Measurements from ENCODE around the gene THAP3. TPM values are rescaled to one million over a fixed set of nuclear protein-coding genes. Genes with fewer than 3 reads are reported as not detected.

THAP3 gene
- total and polyA plus RNA-seq, 2 of the 8 experiments (the other 6 are each of a cell fraction or from before 2014, with no cell fraction given), result 8.2 to 15.3 TPM

GRCh38 chr1:6582370-6582769 lies 42.3 kb upstream of the THAP3 start:
- no peak overlapping the region for H2AFZ ChIP-seq (ENCODE audit: low read length)
- no peak overlapping the region for H2BK15ac ChIP-seq (ENCODE audit: low read length)
- H3K18ac ChIP-seq (ENCODE audit: extremely low read depth, low read length), result no peak overlapping the region
- no peak overlapping the region for H2BK20ac ChIP-seq (ENCODE audit: low read length)
- no peak overlapping the region for H2AK5ac ChIP-seq (ENCODE audit: low read depth, low read length)
- H4K8ac ChIP-seq (ENCODE audit: extremely low read depth, insufficient read depth, low read length), result no peak overlapping the region
- H3K4ac ChIP-seq (replicated peaks; ENCODE audit: insufficient read length, low read depth, low read length), result no peak overlapping the region
- no peak overlapping the region for H3K27ac ChIP-seq (ENCODE audit: low read depth, low read length)
- TF ChIP-seq BRCA1 (IDR thresholded peaks at IDR 0.05; ENCODE audit: low read depth, low read length), result no peak
- no peak for TF ChIP-seq E2F6 (IDR thresholded peaks at IDR 0.05)
- no peak for TF ChIP-seq TEAD4 (IDR thresholded peaks at IDR 0.05; ENCODE audit: low read depth, low read length)
- no peak for TF ChIP-seq SIN3A (conservative IDR thresholded peaks at IDR 0.05 in 1 of 2, IDR thresholded peaks at IDR 0.05 in 1 of 2; ENCODE audit: low read depth in 1 of 2, low read length in 2 of 2)
- TF ChIP-seq JUN (IDR thresholded peaks at IDR 0.05; ENCODE audit: low read depth, low read length), result no peak
- TF ChIP-seq PHF8 (conservative IDR thresholded peaks at IDR 0.05; ENCODE audit: low read depth, low read length), result no peak
- TF ChIP-seq CEBPB (IDR thresholded peaks at IDR 0.05; ENCODE audit: low read depth, low read length), result no peak
- no peak overlapping the region for H2BK120ac ChIP-seq (replicated peaks; ENCODE audit: low read depth, low read length)
- peak overlapping the region in 1 of 4 experiments; percentile 13; a peak in 1 of 7 replicates for H3K9ac ChIP-seq (replicated peaks in 1 of 4; ENCODE audit: extremely low read depth in 1 of 4, low read depth in 3 of 4, low read length in 3 of 4)
- no peak overlapping the region for H2BK12ac ChIP-seq (ENCODE audit: low read depth, low read length)
- peaks cover 0 to 13% of the 10 kb centered on the region in 2 experiments; a peak in 1 of 4 replicates for H3K79me2 ChIP-seq (ENCODE audit: control insufficient read depth in 1 of 2, insufficient read depth in 2 of 2, low read length in 2 of 2)
- DNase-seq (ENCODE audit: low read depth in 1 of 2, low spot score in 2 of 2) (no peak), FAIRE-seq (no peak)
- POLR2A ChIA-PET (ENCODE audit: partially characterized antibody), result interaction anchor here (0.9 to 17.4 kb wide), 2 partner anchors 18 to 28 kb away, joined by 3 to 196 read pairs; partner anchors contain the start of genes KLHL21 and NOL9
- WGBS, 2 experiments (ENCODE audit: extremely low coverage in 1 of 2, insufficient coverage in 1 of 2, insufficient read length in 1 of 2, insufficient replicate concordance in 2 of 2, low coverage in 1 of 2, low lambda C conversion rate in 2 of 2, missing lambda C conversion rate in 1 of 2), result 86% methylated on average over 1 of the region's 1 CpG; no CpG with 5 or more reads in 1 of the 2 experiments
- peaks cover 0 to 22% of the 10 kb centered on the region in 2 experiments for H4K20me1 ChIP-seq (replicated peaks in 1 of 2; ENCODE audit: control insufficient read depth in 1 of 2, insufficient read depth in 2 of 2, low read length in 2 of 2)
- no peaks in the 10 kb centered on the region for H3K27me3 ChIP-seq (replicated peaks in 1 of 4; ENCODE audit: control insufficient read depth in 3 of 4, extremely low read depth in 1 of 4, insufficient read depth in 3 of 4, low read length in 3 of 4)
- no peak overlapping the region for H2BK5ac ChIP-seq (ENCODE audit: low read depth, low read length)
- H3K4me3 ChIP-seq (ENCODE audit: extremely low read depth in 1 of 4, insufficient read depth in 2 of 4, low read depth in 3 of 4, low read length in 4 of 4), result no peak overlapping the region
- no peaks in the 10 kb centered on the region for H3K9me3 ChIP-seq (ENCODE audit: insufficient read depth in 2 of 2, low read depth in 1 of 2, low read length in 1 of 2)
- H3K14ac ChIP-seq (ENCODE audit: insufficient read length), result no peak overlapping the region
- H3K4me2 ChIP-seq (ENCODE audit: insufficient read depth in 1 of 2, low read depth in 2 of 2, low read length in 2 of 2), result no peak overlapping the region
- peaks cover 5% of the 10 kb centered on the region for H3K23me2 ChIP-seq (ENCODE audit: low read depth, low read length)
- peaks cover 0 to 17% (median 13%) of the 10 kb centered on the region in 4 experiments; a peak in 6 of 7 replicates for H3K4me1 ChIP-seq (replicated peaks in 1 of 4; ENCODE audit: control insufficient read depth in 3 of 4, insufficient read depth in 4 of 4, low read length in 3 of 4)
- peaks cover 8% of the 10 kb centered on the region for H3K79me1 ChIP-seq (ENCODE audit: low read depth, low read length)
- H3K23ac ChIP-seq (ENCODE audit: insufficient read length), result no peak overlapping the region
- no peak overlapping the region for H4K5ac ChIP-seq (ENCODE audit: insufficient read length, low read depth, low read length)
- H3K36me3 ChIP-seq (ENCODE audit: control insufficient read depth in 2 of 4, insufficient read depth in 4 of 4, low read length in 3 of 4), result peaks cover 0 to 1% (median 0%) of the 10 kb centered on the region in 4 experiments; a peak in 3 of 8 replicates
- no peak overlapping the region for H4K91ac ChIP-seq (replicated peaks; ENCODE audit: insufficient read length, low read length)
- CTCF ChIA-PET (ENCODE audit: partially characterized antibody), result interaction anchor here (0.6 to 4.3 kb wide), 5 partner anchors 11 to 50 kb away, joined by 3 to 23 read pairs (median 6); partner anchors contain the start of genes NOL9 and TAS1R1
- H3K56ac ChIP-seq (replicated peaks; ENCODE audit: insufficient read length, low read depth, low read length), result no peak overlapping the region

Data from H1 (cell line).